GM19438 (cell line): ENCODE measurements around the gene REXO5.
"Not testable (repeated sequence)": the region's sequence is repeated elsewhere in the genome, so short reads cannot be mapped to it uniquely, and the experiment has no call there.

Experiments
- ATAC-seq: cut with Tn5 transposase; IDR thresholded peaks from one replicate; pipeline ENCODE4 v1.9.1; 2021; ENCODE audit warnings: low read depth; ENCODE audit not compliant: unreplicated experiment

Gene REXO5

DNA sequence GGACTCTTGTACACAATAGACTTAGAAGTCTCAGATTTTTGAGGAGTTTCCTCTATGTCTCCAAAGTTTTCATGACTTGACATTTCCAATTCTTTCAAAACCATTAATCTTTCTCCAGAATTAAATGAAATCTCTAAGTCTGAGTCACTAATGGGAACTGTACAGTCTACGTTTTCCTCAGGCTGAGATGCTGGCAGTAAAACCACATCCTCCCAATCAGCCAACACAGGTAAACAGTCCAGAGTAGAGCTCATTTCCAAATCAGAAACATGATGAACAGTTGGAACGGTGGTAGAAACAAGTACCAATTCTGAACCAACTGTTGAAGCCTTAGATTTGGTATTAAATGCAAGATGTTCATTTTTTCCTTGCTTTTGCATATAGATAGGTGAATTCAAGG is 8.0 kb upstream of the REXO5 start:
- ATAC-seq = no peak

DNA sequence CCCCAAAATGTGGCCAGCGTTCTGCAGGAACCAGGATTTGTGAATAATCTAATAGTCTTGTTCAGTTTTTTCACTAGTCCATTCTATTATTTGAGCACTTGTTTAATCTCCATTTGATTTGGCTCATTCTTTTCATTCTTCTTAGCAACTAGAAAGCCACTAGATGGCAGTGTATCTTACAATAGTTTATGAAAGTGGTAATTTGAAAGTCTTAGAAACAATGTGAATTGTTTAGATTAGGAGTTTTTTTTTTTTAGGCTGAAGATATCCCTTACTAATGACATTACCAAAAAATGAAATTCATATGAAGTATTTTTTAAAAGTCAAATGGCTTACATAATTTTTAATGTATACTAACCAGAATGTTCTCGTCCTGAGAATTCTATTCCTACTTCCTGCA is 6.7 kb upstream of the REXO5 start:
- no peak for ATAC-seq

DNA sequence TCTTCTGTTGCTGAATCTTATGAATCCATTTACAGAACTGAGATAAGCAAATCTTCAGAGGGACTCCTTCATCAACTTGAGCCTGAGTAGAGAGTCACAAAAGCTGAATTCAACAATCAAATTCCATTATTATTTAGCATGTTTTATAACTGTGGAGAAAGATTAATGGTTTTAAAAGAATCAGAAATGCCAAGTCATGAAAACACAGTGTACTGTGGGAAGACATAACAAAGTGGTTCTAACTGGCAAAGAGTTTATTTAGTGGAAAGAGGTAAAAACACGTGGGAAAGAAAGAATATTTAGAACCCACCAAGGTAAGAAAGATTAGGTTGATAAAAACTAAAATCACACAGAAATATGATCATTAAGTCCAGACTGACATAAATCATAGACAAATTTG is 5.0 kb upstream of the REXO5 start:
- ATAC-seq = no peak

DNA sequence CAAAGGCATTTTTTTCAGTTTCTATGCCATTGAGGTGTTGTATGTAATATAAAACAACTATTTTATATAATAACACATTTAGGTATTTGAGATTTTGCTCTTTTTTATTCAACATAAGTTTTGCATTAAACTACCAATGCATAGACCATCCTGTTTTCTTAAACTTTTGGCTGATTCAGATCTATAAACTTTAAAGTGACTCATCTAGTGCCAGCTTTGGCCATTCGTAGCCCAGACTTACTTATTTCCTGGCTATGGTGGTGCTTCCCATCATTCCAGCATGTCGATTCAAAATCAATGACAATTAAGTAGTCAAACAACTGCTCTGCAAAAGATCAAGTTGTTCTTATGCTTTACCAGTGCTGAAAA is 3.2 kb upstream of the REXO5 start:
- ATAC-seq = no peak

DNA sequence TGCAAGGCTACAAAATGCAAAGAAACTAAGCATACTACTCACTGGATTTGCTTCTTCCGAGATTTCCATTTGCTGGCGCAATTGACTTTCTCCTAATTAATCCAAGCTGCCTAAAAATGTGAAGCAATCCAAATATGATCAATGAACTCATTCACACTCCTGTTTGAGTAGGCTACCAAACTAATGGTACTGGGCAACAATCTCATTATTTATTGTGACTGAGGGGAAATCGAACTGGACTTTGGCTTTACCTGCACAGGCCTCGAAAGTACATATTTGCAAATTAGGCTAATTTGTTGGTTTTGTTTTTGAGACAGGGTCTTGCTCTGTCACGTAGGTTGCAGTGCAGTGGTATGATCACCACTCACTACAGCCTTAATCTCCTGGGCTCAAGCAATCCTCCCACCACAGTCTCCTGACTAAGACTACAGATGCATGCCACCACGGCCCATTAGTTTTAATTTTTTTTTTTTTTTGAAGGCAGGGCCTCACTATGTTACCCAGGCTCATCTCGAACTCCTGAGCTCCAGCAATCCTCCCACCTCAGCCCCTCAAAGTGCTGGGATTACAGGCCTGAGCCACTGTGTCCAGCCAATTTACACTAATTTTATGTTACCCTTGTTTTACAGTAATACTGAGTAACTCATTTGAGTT is 2.6 kb upstream of the REXO5 start:
- ATAC-seq = no peak

DNA sequence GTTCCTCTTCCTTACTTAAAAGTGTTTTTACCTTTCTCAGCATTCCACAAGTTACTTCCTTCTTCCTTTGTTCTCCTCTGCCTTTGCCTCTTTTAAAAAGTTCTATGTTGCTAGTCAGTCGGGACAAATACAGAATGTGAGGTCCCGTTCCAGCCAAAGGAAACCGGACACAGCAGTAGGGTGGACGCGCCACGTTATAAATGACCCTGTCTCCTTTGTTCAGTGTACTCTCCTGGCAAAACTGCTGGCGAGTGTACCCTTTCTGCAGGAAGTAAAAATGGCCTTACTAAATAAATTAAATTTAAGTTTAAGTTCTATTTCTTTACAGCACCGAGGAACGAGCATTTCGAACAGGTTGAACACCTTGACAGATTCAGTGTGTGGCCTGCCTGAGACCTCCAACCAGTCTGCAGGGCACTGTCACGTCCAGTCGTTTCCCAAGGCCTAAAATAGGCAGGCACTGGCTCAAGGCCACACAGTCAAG is 601 bp upstream of the REXO5 start:
- ATAC-seq = not testable (repeated sequence)

DNA sequence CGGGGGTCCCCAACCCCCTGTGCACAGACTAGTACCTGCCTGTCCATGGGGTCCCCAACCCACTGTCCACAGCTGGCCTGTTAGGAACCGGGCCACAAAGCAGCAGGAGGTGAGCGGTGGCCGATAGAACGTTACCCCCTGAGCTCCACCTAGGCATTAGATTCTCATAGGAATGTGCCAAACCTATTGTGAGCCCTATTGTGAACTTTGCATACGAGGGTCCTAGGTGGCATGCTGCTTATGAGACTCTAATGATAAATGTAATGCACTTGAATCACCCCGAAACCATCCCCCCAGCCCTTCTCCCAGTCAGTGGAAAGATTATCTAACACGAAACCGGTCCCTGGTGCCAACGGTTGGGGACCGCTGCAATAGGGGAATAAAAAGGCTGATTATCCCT is 1.5 kb downstream of the REXO5 start:
- no peak for ATAC-seq

DNA sequence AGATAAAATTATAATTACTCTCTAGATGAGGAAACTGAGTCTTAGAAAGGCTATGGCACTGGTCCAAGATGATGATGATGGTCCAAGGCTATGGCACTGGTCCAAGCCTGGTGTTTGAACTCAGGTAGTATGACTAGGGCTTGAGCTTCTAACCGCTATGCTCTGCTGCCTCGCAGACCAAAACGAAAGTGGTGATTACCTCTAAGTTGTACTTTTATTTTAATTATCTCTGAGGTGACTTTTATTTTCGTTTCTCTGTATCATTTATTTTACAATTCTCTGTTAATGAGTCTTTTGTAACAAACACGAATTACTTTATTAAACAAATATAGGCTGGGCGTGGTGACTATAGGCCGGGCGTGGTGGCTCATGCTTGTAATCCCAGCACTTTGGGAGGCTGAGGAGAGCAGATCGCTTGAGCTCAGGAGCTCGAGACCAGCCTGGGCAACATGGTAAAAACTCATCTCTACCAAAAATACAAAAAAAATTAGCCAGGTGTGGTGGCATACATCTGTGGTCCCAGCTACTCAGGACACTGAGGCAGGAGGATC is 5.6 kb downstream of the REXO5 start:
- ATAC-seq = no peak

DNA sequence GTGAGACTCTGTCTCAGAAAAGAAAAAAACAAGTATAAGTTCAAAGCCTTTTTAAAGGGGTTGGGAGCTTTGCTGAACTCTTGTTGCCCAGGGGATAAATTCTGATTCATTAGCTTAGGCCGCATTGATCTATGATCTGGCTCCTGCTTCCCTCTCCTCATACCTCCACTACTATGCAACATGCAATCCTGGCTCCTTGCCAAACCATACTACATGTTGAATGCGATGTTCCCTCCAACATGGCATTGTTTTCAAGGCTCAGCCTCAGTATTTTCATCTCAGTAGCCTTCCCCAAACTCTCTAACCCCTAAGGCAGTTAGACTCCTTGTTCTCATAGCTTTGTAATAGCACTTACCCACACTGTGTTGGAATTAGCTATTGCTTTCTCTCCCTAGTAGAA is 6.2 kb downstream of the REXO5 start:
- ATAC-seq = no peak

DNA sequence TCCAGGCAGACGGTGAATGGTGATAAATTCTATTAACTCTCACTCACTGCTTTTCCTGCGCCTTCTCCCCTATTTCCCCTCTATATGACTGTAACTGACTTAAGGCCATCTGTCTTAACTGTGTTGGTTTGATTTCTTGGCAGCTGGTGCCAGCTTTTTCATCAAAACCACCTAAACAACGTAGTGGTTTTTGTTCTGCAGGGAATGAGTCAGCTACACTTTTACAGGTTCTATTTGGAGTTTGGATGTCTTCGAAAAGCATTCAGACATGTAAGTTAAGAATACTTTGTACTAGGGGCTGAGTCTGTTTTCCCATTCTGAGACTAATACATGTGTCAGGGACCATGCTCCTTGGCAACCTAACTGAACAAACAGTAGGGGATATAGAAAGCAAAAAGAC is 8.5 kb downstream of the REXO5 start:
- no peak for ATAC-seq

DNA sequence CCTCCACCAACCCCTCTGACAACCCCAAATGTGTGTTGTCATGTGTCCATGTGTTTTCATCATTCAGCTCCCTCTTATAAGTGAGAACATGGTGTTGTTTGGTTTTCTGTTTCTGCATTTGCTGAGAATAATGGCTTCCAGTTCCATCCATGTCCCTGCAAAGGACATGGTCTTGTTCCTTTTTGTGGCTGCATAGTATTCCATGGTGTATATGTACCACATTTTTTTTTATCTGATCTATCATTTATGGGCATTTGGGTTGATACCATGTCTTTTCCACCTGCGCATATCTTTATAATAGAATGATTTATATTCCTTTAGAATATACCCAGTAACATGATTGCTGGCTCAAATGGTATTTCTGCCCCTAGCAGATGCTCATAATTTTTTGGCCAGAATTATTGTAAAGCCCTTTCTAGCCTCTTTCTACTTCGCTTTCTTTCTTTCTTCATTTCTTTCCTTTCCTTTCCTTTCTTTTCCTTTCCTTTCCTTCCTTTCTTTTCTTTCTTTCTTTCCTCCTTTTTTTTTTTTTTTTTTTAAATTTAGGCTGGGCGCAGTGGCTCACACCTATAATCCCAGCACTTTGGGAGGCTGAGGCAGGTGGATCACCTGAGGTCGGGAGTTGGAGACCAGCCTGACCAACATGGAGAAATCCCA is 12.7 kb downstream of the REXO5 start:
- no peak for ATAC-seq

DNA sequence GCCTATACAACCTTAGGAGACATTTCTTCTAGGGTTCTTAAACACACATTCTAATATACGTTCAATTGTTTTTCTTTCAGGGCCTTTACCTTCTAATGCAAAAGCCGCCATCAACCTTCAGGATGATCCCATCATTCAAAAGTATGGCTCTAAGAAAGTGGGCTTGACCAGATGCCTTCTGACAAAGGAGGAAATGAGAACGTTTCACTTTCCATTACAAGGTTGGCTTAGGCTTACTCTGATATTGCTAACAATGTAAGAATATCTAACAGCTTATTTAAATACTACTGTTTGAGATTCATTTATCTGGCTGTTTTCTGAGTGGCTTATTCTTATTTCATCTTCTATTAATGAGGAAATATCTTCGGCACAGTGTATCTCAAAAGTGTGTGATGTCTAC is 15.4 kb downstream of the REXO5 start:
- ATAC-seq = no peak

DNA sequence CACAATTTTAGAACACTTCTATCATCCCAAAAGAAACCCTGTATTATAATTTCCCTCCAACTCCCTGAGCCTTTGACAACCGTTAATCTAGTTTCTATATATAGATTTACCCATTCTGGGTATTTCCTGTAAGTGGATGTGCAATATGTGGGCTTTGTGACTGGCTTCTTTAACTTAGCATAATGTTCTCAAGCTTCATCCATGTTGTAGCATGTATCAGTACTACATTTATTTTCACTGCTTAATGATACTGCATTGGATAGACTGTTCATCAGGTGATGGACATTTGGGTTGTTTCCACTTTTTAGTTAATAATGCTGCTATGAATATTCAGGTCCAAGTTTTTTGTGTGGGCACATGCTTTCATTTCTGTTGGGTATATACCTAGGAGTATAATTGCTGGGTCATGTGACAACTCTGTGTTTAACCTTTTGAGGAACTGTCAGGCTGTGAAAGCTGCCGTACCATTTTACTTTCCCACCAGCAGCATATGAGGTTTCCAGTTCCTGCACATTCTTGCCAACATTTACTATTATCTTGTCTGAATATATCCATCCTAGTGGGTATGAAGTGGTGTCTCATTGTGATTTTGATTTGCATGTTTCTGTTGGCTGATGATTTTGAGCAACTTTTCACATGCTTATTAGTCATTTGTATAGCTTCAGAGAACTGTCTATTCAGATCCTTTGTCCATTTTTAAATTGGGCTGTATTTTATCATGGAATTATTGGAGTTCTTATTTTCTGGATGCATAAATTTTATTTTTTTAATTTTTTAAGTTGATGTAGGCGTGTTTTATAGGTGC is 16.4 kb downstream of the REXO5 start:
- ATAC-seq = no peak

DNA sequence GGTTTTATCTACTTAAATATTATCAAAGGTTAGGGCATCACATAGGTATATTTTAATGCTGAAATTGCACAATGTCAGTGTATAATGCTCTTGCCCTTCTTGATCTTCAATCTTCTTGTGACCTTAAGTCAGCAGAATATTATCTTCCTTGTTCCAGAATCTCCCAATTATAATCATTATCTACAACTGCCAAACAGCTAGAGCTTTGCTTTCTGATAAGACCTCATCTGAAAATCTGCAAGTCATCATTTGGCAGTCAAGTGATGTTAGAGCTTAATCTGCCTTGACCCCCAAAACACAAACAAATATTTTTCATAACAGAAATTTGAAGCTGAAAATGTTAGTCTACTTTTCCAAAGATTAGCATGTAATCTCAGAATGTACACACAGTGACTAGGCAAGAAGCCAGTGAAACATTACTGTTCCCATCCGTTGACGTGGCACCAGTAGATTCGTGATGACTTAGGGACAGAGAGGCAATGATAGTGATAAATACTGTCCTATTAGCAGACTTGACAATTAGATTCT is 19.8 kb downstream of the REXO5 start:
- ATAC-seq = no peak

DNA sequence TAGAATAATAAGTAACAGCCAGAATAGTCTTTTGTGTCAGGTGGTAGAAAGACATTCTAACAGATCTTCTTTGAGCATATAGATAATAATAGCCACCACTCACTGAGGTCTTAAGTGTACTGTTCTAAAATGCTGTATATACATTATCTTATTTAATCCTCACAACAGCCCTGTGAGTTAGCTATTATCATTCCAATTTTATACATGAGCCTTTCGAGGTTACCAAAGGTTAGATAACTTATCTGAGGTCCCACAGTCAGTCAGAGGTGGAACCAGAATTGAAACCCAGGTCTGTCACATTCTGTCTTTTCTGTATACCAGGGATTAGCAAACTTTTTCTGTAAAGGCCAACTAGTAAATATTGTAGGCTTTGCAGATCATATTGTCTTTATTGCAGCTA is 23.2 kb downstream of the REXO5 start:
- no peak for ATAC-seq

DNA sequence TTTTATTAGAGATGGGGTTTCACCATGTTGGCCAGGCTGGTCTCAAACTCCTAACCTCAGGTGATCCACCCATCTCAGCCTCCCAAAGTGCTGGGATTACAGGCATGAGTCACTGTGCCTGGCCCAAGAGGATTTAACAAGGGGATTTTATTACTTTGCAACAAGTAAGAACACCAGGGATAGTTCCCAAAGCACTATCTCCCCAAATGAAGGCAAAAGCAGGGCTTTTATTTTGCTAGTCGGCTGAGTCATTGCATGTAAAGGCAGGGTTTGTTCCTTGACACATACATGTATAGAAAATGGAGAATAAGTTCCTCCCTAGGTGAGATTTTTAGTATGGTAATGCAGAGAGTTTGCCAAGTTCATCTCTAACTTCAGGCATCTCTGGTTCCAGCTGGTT is 24.0 kb downstream of the REXO5 start:
- no peak for ATAC-seq

DNA sequence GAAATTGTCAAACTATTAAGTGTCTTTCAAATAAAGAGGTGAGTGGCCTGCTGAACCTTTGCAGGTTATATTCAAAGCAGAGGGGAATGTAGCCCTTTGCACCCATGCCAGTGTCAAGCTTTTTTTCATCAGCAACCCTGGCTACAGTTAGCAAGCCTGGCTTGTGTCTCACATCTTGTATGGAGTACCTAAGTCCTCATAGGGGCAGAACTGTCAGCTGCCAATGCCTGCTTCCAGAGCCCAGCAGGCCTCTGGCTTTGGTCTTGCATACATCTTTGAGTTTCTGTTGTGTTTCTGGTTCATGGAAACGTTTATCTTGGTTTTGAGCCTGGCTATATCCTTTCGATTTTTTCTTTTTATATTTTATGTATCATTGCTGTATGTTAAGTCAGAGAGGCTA is 26.8 kb downstream of the REXO5 start:
- ATAC-seq = no peak

DNA sequence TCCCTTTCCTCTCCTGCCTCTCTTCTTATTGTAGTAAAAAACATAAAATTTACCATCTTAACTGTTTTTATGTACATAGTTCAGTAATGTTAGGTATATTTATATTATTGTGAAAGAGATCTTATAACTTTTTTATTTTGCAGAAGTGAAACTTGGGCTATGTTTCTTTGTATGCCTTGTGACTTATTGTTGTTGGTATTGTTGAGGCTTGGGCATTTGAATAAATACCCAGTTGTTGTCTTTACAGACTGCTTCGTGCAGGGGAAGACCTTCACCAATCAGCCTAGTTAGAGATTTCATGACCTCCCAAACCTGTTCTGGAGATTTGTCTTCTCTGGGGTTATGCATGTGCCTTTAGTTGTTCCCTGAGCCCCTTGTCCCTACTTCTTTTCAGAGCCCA is 31.9 kb downstream of the REXO5 start:
- no peak for ATAC-seq

DNA sequence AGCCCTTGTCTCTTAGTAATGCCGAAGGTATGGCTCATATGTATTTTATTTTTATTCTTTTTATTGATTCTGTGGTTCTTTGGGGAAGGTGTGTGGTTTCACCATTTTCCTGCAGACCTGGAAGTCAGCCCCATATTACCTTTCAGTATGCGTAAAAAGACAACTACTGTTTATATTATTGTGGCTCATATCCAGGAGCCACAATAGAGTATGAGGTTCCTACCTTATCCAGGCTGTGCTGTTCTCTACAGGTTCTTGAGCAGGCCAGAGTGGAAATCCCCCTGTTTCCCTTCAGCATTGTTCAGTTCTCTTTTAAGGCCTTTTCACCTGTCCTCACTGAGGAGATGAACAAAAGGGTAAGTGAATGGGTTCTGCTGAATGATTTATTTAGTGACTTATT is 33.2 kb downstream of the REXO5 start:
- no peak for ATAC-seq

DNA sequence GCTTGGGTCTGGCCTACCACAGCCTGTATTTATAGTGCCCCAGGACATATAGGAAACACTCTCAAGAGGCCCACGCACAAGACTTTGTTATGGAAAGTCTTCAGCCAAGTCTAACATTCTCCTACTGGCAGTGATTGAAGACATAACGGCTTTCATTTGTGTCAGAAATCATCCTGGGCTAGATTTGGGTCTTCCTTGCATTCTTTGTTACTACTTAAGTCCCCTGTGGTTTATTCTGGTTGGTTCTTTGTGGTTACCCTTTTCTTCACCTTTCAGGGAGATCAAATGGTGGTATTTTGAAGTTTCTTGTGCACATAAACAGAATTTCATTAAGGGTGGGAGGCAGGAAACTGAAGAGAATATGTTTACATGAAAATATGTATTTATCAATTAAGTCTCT is 37.7 kb downstream of the REXO5 start:
- ATAC-seq = no peak

DNA sequence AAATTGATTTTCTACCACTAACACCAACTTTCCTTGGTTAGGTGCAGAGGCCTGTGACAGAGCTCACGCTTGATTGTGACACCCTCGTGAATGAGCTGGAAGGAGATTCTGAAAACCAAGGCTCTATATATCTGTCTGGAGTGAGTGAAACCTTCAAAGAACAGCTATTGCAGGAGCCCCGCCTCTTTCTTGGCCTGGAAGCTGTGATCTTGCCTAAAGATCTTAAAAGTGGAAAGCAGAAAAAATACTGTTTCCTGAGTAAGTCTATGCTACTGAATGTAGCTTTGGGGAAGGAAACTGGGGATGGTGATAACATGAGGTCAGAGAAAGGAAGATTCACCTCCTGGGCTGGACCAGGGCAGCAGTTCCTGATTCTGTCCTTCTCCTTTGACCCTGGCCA is 38.3 kb downstream of the REXO5 start:
- ATAC-seq = no peak
